ENCODE results near the gene NEUROD6.

Gene NEUROD6

GRCh38 chr7:31320675-31321074 lies 19.9 kb downstream of the NEUROD6 start:
- in situ Hi-C loops (cut with HindIII; ENCODE audit: low sequenced_read_pairs): no loop called here

DNA sequence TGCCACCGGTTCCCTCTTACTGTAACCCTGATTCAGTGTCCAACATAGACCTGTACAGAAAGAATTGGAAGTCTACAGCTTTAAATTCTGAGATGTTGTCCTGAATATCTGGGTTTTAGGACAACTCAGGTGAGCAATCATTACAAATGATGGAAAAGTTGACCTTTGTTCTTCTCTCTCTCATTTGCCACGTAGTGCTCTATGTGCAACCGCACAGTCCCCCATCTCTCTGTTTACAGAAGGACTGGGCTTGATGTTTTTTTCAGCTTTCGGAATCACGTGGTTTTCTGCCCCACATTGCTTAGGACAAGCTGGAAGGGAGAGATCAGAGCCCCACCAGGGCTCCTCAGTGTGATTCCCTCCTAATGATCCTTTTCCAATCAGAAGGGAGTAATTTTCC lies 22.2 kb downstream of the NEUROD6 start:
- DNase-seq (ENCODE audit: low read depth, low spot score): no peak
- H3K4me3 ChIP-seq (ENCODE audit: low read depth, low read length): no peak overlapping the region
- in situ Hi-C loops (cut with HindIII; ENCODE audit: low sequenced_read_pairs): no loop called here
- no peak for TF ChIP-seq CTCF (IDR thresholded peaks at IDR 0.05; ENCODE audit: low read depth, low read length)

More at GRCh38 chr7:31320675-31321074, 19.9 kb downstream of the NEUROD6 start:
- DNase-seq (ENCODE audit: low read depth, low spot score): no peak
- H3K4me3 ChIP-seq (ENCODE audit: low read depth, low read length): no peak overlapping the region
- TF ChIP-seq CTCF (IDR thresholded peaks at IDR 0.05; ENCODE audit: low read depth, low read length): no peak

- in situ Hi-C loops (cut with HindIII; ENCODE audit: low sequenced_read_pairs): no loop called here
- no peak for DNase-seq (ENCODE audit: low read depth, low spot score)
Measured at GRCh38 chr7:31316876-31317275, 23.6 kb downstream of the NEUROD6 start.

DNA sequence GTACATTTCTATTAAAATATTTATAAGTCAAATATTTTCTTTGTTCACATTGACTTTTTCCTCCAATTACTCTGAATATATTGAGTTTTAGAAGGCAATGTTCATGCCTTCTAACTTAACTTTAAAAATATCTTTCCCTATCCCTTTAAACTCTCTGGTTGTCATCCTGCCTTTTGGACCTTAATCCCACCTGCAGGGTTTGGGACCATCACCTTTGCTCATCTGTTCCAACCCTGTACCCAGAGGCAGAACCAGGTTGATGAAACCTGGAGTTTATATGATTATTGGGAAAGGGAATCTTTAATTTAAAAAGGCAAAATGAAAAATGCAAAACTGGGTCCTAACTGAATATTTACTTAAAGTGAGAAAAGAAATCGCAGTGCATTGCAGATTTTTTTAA lies 24.8 kb downstream of the NEUROD6 start:
- TF ChIP-seq CTCF (IDR thresholded peaks at IDR 0.05; ENCODE audit: low read depth, low read length): no peak
- H3K4me3 ChIP-seq (ENCODE audit: low read depth, low read length): no peak overlapping the region
- in situ Hi-C loops (cut with HindIII; ENCODE audit: low sequenced_read_pairs): no loop called here
- no peak for DNase-seq (ENCODE audit: low read depth, low spot score)

More at GRCh38 chr7:31316876-31317275, 23.6 kb downstream of the NEUROD6 start:
- no peak overlapping the region for H3K4me3 ChIP-seq (ENCODE audit: low read depth, low read length)
- TF ChIP-seq CTCF (IDR thresholded peaks at IDR 0.05; ENCODE audit: low read depth, low read length): no peak

GRCh38 chr7:31314781-31315180 lies 25.7 kb downstream of the NEUROD6 start:
- DNase-seq (ENCODE audit: low read depth, low spot score): no peak
- TF ChIP-seq CTCF (IDR thresholded peaks at IDR 0.05; ENCODE audit: low read depth, low read length): no peak
- H3K4me3 ChIP-seq (ENCODE audit: low read depth, low read length): no peak overlapping the region
- in situ Hi-C loops (cut with HindIII; ENCODE audit: low sequenced_read_pairs): no loop called here

- no peak for DNase-seq (ENCODE audit: low read depth, low spot score)
- no peak overlapping the region for H3K4me3 ChIP-seq (ENCODE audit: low read depth, low read length)
- no peak for TF ChIP-seq CTCF (IDR thresholded peaks at IDR 0.05; ENCODE audit: low read depth, low read length)
- in situ Hi-C loops (cut with HindIII; ENCODE audit: low sequenced_read_pairs): no loop called here
Measured at GRCh38 chr7:31312889-31313288, 27.6 kb downstream of the NEUROD6 start.

DNA sequence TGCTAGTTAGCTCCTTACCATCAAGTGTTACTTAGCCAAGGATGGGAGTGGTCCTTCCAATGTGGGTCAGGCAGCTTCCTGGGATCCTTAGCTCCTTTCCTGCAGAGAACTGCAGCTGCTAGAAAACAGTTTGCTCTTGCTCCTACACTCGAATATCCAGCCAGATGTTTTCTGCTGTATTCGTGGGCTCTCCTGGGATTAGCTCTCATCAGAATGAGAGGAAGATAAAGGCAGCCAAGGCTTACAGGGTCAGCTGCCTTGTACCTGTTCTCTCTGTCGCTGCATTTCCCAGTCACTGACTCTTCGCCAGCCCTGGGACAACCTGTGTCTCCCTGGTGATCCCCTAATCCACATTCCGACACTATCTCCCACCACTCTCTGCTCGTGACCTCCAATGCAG lies 29.0 kb downstream of the NEUROD6 start:
- DNase-seq (ENCODE audit: low read depth, low spot score): no peak
- no peak overlapping the region for H3K4me3 ChIP-seq (ENCODE audit: low read depth, low read length)
- in situ Hi-C loops (cut with HindIII; ENCODE audit: low sequenced_read_pairs): no loop called here
- TF ChIP-seq CTCF (IDR thresholded peaks at IDR 0.05; ENCODE audit: low read depth, low read length): no peak

Measured in astrocyte of the spinal cord (primary cell).